Activated T-cell treated with anti-CD3 and anti-CD28 coated beads, Interleukin-2, amount 50 U/mL, for 1 hour (primary cell): ENCODE measurements around the gene THUMPD3.

Source experiments
- DNase-seq: peaks from one replicate; pipeline ENCODE4 v3.0.0-alpha.2; 2020

THUMPD3 gene

DNA sequence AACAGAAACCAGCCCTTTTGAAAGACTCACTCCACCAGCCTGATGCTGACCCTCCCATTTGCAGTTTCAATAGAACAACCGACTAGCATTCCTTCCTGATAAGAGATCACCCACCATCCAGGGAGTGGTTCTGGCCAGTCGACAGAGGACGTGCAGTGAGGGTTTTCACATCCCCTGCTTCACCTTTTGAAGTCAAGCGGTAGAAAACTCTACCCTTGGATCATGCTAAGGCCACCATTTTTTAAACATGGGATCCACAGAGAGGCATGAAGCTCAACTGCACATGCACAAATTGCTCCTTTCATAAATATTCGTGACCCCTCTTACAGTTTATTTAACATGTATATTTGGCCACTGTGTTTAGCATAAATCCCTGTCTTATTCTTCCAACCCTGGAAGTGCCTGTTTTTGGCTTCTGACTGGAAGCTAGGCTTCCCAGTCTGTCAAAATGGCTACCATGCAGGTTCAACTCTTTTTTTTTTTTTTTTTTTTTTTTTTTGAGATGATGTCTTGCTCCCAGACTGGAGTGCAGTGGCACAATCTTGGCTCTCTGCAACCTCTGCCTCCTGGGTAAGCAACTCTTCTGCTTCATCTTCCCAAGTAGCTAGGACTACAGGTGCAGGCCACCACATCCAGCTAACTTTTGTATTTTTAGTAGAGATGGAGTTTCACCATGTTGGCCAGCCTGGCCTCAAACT, 1.0 kb upstream of the THUMPD3 start:
- no peak for DNase-seq

- no peak for DNase-seq
Measured at GRCh38 chr3:9369508-9369907, 6.7 kb downstream of the THUMPD3 start.

GRCh38 chr3:9373465-9373864, 10.6 kb downstream of the THUMPD3 start:
- no peak for DNase-seq

DNA sequence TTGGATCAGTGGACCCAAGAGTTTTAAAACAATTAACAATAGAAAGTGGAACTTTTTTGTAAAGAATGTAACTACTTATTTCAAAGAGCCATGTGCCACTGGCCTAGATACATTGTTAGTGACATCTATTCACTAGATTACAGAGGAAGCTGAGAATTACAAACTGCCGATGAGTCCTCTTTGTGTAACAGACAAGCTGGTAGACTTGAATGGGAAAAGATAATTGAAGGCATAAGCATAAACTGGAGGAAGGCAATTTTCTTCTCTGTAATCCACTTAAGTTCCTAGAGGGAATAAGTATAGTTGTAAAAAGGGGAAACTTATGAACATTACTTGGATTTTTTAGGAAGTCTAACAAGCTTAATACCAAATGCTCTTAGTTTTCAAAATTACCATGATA, 15.1 kb downstream of the THUMPD3 start:
- no peak for DNase-seq

- no peak for DNase-seq
Measured at GRCh38 chr3:9379327-9379726, 16.5 kb downstream of the THUMPD3 start.

DNA sequence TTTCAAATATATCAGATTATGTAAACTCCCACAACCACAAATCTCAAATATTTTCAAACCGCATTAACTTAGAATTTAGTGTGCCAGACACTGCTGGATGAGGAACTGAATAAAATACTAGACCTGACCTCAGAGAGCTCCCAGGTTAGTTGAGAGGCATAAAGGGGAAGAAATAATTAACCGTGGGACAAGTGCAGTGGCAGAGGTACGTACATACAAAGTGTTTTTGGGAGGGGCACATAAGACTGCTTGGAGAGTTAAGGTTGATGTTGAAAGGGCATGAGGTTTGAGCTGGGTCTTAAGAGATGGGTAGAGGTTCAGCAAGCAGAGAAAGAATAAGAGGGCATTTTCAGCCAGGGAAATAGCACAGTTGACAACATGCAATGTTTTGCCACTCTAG, 17.2 kb downstream of the THUMPD3 start:
- no peak for DNase-seq

GRCh38 chr3:9384141-9384828, 21.4 kb downstream of the THUMPD3 start:
- no peak for DNase-seq

- no peak for DNase-seq
Measured at GRCh38 chr3:9385187-9386077, 22.6 kb downstream of the THUMPD3 start.

DNA sequence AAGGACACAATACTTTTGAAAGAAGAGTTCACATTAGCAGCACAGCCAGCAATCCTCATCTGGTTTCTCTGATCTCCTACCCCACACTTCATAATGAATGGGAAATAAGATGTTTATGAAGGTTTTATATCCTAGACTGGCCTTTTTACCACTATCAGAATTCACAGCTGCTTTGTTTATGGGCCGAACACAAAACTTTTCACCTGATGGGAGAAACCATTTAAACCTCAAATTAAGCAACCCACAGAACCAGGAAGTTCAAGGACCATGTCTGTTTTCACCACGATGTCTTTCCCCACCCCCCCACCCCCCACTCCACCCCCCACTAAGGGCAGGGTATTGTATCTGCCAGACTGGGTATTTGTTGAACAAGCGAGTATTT, 23.2 kb downstream of the THUMPD3 start:
- DNase-seq = no peak

DNA sequence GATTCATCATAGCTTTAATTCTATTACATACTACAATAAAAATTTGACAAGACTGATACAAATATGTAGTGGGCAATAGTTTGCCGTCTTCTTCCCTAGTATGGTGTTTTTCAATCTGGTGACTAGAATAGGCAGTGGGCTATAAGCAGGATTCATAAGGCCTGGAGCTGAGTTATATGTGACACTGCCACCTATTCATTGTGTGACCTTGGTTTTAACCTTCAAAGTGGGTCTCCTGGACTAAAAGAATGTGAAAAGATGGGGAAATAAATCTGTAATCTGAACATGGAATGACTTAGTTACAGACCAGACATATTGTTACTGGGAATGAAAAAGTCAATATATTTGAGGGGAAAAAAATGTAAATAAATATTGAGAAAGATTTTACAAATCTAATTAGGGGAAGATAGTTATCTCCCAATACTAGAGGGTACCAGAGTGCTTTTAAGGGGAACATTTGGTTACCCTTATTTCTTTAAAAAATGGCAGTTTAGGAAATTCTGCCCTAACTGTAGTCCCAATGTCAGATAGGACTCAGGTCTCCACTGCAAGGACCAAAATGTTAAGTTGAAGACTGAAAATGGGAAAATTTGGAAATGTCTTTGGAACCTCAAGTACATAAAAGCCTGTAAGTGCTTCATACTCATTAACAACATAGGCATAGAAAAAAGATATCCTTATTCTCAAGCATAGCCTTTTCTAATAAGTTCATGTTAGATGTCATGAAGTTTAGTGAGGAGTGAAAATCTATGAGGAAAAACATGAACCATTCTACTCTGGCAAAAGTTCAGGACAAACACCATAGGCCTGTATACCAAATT, 23.9 kb downstream of the THUMPD3 start:
- DNase-seq = no peak

- no peak for DNase-seq
Measured at GRCh38 chr3:9387322-9387655, 24.4 kb downstream of the THUMPD3 start.

DNA sequence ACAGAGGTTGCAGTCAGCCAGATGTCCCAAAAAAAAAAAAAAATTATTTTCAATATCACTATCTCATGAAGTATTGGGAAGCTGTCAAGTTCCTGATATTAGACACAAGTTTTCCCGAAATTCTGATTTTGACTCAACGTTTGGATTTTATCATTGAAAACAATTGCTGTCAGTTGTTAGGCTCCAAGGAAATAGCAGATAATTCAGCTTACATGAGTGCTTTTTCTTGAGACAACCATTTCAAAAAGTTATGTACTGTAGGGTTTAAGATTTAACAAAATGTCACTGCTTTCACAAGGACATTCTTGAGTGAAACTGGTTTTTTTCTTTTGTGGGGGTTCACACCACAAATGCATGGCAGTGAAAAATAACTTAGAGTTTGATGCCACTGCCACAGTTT, 25.3 kb downstream of the THUMPD3 start:
- DNase-seq = no peak

- DNase-seq = no peak
Measured at GRCh38 chr3:9388562-9389272, 25.9 kb downstream of the THUMPD3 start.

DNA sequence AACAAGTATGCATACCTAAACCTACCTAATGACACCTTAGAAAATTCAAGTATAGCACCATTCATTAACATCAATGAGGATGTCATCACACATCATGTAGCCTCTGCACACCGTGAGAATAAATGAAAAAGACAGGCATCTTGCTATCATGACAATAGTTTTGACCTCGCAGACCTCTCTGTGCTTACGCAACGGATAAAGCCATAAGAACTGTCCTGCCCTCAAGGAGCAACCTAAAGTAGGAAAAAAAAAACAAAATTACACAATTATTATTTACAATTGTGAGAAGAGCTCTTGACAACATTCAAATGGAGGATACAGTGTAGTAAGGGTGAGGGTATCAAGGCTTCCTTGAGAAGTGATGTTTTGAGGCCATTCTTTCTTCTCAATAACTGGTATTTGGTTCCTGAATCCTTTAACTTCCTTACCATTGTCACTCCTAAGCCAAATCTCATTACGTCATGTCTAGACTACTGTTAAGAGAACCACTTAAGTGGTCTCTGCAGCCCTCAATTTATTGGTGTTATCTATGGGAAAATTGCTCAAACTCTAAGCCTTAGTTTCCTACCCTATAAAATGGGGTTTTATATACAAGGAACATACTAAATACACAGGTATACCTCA, 27.5 kb downstream of the THUMPD3 start:
- DNase-seq = no peak

DNA sequence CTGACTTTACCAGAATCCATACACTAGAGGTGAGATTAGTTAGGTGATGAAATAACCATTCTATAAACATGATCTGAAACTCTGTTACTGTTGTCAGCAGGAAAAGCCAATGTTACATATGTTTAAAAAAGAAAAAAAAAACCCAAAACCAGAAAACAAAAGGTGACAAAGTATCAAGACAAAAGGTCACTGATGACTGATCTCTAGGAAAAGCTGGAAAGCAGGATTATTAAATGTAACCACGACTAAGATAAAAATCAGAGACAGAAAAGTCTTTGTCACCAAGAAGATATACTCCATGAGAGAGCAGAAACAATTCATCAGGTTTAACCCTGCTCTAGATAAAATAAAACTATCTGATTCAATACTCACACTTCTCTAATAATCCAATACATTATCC, 29.2 kb downstream of the THUMPD3 start:
- no peak for DNase-seq

GRCh38 chr3:9395570-9396300, 32.9 kb downstream of the THUMPD3 start:
- no peak for DNase-seq

DNA sequence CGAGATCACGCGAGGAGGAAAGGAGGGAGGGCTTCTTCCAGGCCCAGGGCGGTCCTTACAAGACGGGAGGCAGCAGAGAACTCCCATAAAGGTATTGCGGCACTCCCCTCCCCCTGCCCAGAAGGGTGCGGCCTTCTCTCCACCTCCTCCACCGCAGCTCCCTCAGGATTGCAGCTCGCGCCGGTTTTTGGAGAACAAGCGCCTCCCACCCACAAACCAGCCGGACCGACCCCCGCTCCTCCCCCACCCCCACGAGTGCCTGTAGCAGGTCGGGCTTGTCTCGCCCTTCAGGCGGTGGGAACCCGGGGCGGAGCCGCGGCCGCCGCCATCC, 33.4 kb downstream of the THUMPD3 start:
- DNase-seq = no peak

DNA sequence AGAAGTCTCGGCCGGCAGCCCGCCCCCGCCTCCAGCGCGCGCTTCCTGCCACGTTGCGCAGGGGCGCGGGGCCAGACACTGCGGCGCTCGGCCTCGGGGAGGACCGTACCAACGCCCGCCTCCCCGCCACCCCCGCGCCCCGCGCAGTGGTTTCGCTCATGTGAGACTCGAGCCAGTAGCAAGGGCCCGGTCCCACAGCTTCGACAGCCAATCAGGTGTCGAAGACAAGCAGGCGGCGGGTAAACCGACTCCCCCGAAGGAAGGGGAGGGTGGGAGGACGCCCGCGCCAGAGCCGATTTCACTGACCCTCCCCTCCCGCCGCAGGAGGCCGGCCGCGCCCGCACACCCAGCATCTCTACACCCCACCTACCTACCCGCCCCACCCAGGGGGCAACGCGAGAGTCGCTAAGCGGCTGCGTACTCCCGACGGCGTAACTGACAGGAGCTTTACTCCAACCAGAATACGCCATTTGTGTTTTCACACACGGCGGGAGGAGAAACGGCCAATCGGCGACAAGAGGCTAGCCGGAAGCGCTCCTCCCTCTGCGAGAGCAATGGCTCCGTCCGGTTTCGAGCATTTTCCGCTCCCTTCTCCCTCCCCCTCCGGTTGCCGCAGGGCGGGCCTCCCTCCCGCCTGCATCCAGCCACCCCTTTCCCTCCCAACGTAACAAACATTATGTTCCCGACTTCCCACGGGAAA, 33.9 kb downstream of the THUMPD3 start:
- DNase-seq = peak; percentile 100

GRCh38 chr3:9397332-9397905, 34.6 kb downstream of the THUMPD3 start, which contains the start of gene SETD5:
TSS of gene SETD5 (plus strand) at chr3:9397615. CDS start at chr3:9428939, 31,324 bp downstream.
- DNase-seq = peak; percentile 100
